ENCODE data around the gene PHLPP1. TPM values are rescaled to one million over a fixed set of nuclear protein-coding genes. Genes with fewer than 3 reads are reported as not detected.

The PHLPP1 gene
- total and polyA plus RNA-seq, 2 of the 13 experiments (the other 11 are each of a cell fraction or from before 2014, with no cell fraction given) = 9.8 to 18.5 TPM

- peak; percentile 42; the same call in 1 of the 2 replicates for TF ChIP-seq ARID5B (CRISPR knock-in tag; IDR thresholded peaks at IDR 0.05)
- no peak for TF ChIP-seq ZNF235 (CRISPR knock-in tag; IDR thresholded peaks at IDR 0.05; ENCODE audit: borderline replicate concordance)
- peak; percentile 93 for TF ChIP-seq BCL6 (CRISPR knock-in tag; IDR thresholded peaks at IDR 0.05)
- 0 out of 2 replicates have a peak, but pooled peaks have one; percentile 45 for TF ChIP-seq ZNF362 (CRISPR knock-in tag; IDR thresholded peaks at IDR 0.05; ENCODE audit: borderline replicate concordance)
- TF ChIP-seq ZNF343 (CRISPR knock-in tag; IDR thresholded peaks at IDR 0.05) = 0 out of 2 replicates have a peak, but pooled peaks have one; percentile 41
- TF ChIP-seq RARA (CRISPR knock-in tag; IDR thresholded peaks at IDR 0.05) = 0 out of 2 replicates have a peak, but pooled peaks have one; percentile 12
- 0 out of 2 replicates have a peak, but pooled peaks have one; percentile 6 for TF ChIP-seq FOXA3 (CRISPR knock-in tag; IDR thresholded peaks at IDR 0.05)
- no peak for TF ChIP-seq EHMT2 (IDR thresholded peaks at IDR 0.05; ENCODE audit: borderline replicate concordance, low read depth, low read length)
- no peak for TF ChIP-seq TEAD2 (CRISPR knock-in tag; IDR thresholded peaks at IDR 0.05)
- TF ChIP-seq ZFP36L1 (CRISPR knock-in tag; IDR thresholded peaks at IDR 0.05) = 0 out of 2 replicates have a peak, but pooled peaks have one; percentile 20
Measured at GRCh38 chr18:62744076-62744968, 29.0 kb downstream of the PHLPP1 start (continued).
